Raji (cell line): ENCODE results near the gene C1orf87.

Experiments
- POLR2A ChIP-seq: IDR thresholded peaks from 2 replicates; pipeline ENCODE4 v1.6.1; 2011; ENCODE audit warnings: low read depth, low read length, control low read depth; ENCODE audit not compliant: insufficient read depth

The C1orf87 gene

GRCh38 chr1:60071296-60071695 is 2.3 kb downstream of the C1orf87 start:
- TF ChIP-seq POLR2A: no peak

DNA sequence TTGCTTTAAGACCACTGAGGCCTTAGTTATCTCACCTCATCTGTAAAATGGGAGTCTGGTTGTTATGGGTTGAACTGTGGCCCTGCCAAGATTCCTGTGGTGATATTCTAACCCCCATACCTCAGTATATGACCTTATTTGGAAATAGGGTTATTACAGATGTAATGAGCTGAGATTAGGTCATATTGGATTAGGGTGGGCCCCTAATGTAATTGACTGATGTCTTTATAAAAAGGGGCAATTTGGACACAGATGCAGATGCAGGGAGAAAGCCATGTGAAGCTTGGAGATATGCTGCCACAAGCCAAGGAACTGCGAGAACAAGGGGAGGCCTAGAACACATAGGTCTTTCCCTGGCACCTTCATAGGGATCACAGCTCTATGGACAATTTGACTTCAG is 3.9 kb downstream of the C1orf87 start:
- no peak for TF ChIP-seq POLR2A

DNA sequence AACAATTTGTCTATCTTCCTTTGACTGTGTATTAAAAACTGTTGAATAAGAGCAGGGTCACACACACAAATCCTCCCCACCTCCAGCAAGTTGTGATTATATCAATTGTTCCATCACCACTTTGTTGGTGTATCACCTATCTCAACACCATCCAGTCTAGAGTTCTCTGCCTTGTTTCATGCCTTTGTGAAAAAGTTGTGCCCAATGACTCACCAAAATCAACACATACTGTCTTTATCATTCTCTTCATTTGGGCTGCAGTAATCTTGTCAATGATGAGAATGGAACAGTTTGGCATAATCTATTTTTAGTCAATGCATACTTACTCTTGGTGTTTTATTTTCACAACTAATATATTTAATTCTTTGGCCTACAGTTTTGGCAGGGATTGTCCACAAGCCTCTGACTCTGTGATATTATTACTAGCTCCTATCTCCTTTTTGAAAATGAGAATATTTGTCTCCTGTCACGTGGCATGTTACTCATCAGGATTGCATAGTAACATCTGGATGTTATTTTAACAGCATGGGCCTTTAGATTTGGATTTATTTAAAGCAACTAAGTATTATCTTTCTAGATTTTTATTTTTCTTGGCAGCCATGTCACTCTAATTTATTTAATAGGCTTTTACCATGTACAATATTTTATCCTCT is 5.1 kb downstream of the C1orf87 start:
- TF ChIP-seq POLR2A: no peak

GRCh38 chr1:60066001-60066400 is 7.6 kb downstream of the C1orf87 start:
- no peak for TF ChIP-seq POLR2A

DNA sequence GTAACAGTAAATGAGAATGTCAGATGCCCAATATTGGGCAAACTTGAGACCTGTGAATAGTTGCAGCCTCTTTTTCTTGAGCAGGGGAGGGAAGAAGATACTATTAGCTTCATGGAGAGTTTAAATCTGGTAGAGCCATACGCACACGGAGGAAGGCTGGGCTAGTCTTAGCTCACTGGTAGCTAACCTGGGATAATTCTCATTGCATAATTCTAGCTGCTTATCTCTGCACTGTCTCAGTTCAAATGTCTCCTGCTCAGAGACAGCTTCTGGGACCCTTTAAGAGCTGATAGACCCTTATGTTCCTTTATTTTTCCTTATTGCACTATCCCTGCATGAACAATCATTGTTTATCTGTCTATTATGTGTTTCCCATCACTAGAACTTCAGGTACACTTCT is 8.4 kb downstream of the C1orf87 start:
- no peak for TF ChIP-seq POLR2A

GRCh38 chr1:60063561-60063960 is 10.0 kb downstream of the C1orf87 start:
- no peak for TF ChIP-seq POLR2A

GRCh38 chr1:60059468-60059867 is 14.1 kb downstream of the C1orf87 start:
- TF ChIP-seq POLR2A: no peak

GRCh38 chr1:60055336-60055735 is 18.2 kb downstream of the C1orf87 start:
- TF ChIP-seq POLR2A: no peak

DNA sequence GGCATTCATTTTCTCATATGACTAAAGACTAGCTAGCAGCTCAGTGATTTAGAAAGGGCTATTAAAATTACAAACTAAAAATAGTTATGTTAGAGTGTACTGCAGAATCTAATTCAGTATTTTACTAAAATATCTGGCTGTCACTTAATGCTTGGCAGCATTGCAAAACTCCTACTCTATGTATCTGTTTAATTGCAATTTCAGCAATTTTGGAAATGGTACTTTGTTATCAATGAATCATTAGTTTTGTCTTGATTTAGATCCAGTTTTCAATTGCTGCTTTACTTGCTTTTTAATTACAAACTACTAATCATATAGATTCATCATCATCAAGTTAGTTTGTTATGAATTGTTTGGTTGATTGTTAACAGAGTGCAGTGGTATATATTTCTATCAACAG is 19.2 kb downstream of the C1orf87 start:
- no peak for TF ChIP-seq POLR2A

DNA sequence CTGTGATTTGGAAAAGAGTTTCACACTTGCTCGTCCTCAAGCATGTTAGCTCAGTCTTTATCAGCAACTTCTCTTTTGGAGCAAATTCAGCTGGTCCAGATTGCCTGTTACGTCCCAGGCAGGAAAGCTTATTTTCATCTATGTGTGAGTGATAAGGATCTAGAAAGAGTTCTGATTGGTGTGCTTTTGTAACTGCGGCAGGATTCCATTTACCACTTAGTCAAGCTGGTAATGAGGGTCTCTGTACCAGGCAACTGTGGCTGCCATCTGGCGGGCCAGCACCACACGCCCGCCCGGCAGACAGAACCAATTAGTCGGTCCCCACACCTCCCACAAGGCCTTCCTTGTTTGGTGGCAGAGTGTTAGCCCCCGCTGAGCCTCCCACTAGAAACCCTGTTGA is 21.0 kb downstream of the C1orf87 start:
- TF ChIP-seq POLR2A: no peak

DNA sequence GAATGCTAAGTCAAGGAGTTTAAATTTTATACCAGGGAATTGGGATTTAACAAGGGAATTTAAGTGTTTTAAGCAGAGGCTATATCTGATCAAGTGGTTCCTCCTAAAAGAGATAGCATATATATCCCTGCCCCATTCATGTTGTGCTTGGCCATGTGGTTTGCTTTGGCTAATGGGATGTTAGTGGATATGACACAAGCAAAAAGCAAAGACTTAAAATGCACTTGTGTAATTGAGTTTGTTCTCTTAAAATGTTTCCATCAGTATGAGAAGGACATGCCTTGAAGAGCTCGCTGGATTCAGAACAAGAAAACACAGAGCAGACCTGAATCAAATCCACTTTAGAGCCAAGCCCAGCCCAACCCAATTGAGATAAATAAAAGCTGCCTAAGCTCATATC is 22.4 kb downstream of the C1orf87 start:
- no peak for TF ChIP-seq POLR2A

GRCh38 chr1:60049188-60049587 is 24.4 kb downstream of the C1orf87 start:
- TF ChIP-seq POLR2A: no peak

DNA sequence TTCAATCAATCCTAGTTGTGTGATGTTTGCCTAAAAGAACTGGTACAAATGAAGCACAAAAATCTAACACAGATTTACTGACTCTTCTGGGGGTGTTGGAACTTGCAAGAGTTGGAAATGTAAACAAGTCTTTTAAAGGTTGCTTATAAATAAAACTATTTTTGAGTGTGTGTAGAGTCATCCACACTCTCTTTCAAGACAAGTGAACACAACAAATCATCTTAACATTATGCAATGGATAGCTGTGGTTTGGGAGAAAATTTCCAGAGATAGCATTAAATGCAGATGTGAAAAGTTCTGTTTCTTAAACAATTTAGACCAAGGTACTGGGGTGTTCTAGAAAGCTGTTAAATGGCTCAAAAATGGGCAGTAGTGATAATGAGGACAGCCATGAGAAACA is 28.7 kb downstream of the C1orf87 start:
- TF ChIP-seq POLR2A: no peak

DNA sequence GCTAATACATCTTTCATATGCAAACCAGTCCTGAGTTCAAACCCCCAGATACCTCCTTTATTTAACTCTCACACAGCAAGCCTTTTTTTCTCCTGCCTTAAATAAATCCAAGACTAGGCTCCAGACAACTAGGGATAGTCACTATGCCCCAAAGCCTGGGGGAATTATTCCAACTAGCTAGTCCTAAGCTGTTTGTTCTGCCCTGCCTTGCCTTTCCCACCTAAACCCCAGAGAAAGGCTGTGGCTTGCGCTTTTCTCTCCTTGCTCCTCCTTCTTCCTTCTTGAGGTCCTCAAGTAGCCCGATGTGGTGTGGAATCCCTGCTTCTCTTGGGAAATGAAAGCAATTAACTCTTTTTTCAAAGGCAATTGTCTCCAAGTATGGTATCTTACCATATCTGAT is 31.8 kb downstream of the C1orf87 start:
- TF ChIP-seq POLR2A: no peak

DNA sequence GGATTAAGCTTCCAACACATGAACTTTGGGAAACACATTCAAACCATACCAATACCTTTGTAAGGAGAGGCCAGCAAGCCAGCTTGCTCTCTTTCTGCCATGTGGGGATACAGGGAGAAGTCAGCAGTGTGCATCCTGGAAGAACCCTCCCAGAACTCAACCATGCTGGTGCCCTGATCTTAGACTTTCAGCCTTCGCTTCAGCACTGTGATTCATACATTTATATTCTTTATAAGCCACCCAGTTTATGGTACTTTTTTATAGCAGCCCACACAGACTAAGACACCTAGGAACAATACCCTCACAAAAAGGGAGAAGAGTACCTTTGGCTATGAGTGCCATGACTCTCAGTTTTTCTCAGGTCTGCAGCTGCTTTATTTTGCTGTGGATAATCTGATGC is 35.9 kb downstream of the C1orf87 start:
- TF ChIP-seq POLR2A: no peak

DNA sequence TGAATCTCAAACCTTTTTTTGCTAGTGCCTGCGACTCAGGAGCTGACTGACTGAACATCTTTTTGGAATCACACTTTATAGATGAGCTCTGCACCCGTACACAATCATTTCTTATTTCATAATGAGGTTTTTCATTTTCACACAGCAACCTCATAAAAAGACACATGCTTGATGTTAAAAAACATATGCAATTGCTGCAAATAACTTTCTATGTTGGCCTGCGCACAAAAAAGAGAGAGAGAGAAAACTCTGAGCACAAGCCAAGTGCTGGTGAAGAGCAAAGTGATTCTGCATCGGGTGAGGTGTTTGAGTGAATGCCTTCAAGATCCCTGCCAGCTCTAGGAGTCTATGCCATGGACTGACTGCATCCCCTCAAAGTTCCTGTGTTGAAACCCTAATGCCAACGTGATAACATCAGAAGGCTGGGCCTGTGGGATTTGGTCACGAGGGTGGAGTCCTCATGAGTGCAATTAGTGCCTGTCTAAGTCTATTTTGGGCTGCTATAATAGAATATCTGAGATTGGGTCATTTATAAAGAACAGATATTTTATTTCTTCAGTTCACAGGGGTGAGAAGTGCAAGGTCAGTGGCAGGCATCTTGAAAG is 36.6 kb downstream of the C1orf87 start:
- no peak for TF ChIP-seq POLR2A

DNA sequence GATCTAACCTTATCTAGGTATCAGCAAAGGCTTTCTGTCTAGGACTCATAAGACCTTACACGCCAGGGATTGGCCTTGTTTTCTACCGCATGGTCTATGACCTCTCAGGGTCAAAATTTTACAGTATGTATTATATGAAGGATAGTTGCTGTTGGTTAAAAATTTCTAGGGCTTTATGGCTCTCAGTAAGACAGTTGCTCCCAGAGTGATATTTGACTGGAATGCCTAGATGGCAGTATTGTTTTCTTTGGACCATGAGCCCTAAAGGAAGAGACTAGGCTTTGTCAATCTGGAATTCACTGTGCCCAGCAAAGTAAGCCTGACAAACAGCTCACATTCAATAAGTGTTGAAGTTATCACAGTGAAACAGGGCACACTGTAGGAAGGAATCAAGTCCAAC is 37.6 kb downstream of the C1orf87 start:
- TF ChIP-seq POLR2A: no peak
